ENCODE data around the gene CD300LD.

GRCh38 chr17:74554909-74555308 lies 37.2 kb downstream of the CD300LD start:
- TF ChIP-seq, protein P1, sequence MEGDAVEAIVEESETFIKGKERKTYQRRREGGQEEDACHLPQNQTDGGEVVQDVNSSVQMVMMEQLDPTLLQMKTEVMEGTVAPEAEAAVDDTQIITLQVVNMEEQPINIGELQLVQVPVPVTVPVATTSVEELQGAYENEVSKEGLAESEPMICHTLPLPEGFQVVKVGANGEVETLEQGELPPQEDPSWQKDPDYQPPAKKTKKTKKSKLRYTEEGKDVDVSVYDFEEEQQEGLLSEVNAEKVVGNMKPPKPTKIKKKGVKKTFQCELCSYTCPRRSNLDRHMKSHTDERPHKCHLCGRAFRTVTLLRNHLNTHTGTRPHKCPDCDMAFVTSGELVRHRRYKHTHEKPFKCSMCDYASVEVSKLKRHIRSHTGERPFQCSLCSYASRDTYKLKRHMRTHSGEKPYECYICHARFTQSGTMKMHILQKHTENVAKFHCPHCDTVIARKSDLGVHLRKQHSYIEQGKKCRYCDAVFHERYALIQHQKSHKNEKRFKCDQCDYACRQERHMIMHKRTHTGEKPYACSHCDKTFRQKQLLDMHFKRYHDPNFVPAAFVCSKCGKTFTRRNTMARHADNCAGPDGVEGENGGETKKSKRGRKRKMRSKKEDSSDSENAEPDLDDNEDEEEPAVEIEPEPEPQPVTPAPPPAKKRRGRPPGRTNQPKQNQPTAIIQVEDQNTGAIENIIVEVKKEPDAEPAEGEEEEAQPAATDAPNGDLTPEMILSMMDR (IDR thresholded peaks at IDR 0.05), result no peak
- TF ChIP-seq POLR2A (IDR thresholded peaks at IDR 0.05), result no peak

All from uterus (tissue), 2 donors.